BE2C (cell line): ENCODE measurements around the gene GINS3.

Experiments
- DNase-seq: peaks from one replicate; pipeline ENCODE4 v3.0.0-alpha.2; 2020
- H3K27me3 ChIP-seq: fragments of 250-450 bp; sonication (Bioruptor Pico); 2 replicates; pipeline ENCODE4 v1.5.1; 2020; ENCODE audit warnings: mild to moderate bottlenecking
- H3K36me3 ChIP-seq: fragments of 250-450 bp; sonication (Bioruptor Pico); 2 replicates; pipeline ENCODE4 v1.5.1; 2020; ENCODE audit warnings: mild to moderate bottlenecking
- H3K4me1 ChIP-seq: fragments of 250-450 bp; sonication (Bioruptor Pico); 2 replicates; pipeline ENCODE4 v1.5.1; 2020
- H3K4me3 ChIP-seq: 2 replicates; pipeline ENCODE4 v1.5.1; 2011; ENCODE audit warnings: low read depth, low read length
- H3K9me3 ChIP-seq: fragments of 250-450 bp; sonication (Bioruptor Pico); 2 replicates; pipeline ENCODE4 v1.5.1; 2020
- TF ChIP-seq, protein P1 (sequence below): IDR thresholded peaks from 2 replicates; pipeline ENCODE4 v1.5.1; 2012; ENCODE audit warnings: mild to moderate bottlenecking, low read depth, low read length

Gene GINS3

DNA sequence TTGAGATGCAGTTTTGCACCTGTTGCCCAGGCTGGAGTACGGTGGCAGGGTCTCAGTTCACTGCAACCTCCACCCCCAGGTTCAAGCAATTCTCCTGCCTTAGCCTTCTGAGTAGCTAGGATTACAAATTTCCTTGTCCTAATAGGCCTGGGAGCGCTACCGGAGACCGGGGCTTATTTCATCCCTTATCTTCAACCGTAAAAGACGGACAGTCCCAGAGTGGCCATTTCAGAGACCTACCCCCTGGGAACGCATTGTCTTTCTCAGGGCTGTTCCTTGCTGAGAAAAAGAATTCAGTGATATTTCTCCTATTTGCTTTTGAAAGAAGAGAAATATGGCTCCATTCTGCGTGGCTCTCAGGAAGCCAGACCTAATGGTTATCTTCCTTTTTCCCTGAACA is 39.6 kb upstream of the GINS3 start:
- Histone ChIP-seq H3K36me3 (no peaks in the 10 kb centered on the region), H3K4me3 (no peak overlapping the region), H3K9me3 (no peaks in the 10 kb centered on the region), H3K27me3 (no peaks in the 10 kb centered on the region), H3K4me1 (peaks cover 9% of the 10 kb centered on the region)
- TF ChIP-seq, protein P1, sequence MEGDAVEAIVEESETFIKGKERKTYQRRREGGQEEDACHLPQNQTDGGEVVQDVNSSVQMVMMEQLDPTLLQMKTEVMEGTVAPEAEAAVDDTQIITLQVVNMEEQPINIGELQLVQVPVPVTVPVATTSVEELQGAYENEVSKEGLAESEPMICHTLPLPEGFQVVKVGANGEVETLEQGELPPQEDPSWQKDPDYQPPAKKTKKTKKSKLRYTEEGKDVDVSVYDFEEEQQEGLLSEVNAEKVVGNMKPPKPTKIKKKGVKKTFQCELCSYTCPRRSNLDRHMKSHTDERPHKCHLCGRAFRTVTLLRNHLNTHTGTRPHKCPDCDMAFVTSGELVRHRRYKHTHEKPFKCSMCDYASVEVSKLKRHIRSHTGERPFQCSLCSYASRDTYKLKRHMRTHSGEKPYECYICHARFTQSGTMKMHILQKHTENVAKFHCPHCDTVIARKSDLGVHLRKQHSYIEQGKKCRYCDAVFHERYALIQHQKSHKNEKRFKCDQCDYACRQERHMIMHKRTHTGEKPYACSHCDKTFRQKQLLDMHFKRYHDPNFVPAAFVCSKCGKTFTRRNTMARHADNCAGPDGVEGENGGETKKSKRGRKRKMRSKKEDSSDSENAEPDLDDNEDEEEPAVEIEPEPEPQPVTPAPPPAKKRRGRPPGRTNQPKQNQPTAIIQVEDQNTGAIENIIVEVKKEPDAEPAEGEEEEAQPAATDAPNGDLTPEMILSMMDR, result no peak
- DNase-seq, result no peak

DNA sequence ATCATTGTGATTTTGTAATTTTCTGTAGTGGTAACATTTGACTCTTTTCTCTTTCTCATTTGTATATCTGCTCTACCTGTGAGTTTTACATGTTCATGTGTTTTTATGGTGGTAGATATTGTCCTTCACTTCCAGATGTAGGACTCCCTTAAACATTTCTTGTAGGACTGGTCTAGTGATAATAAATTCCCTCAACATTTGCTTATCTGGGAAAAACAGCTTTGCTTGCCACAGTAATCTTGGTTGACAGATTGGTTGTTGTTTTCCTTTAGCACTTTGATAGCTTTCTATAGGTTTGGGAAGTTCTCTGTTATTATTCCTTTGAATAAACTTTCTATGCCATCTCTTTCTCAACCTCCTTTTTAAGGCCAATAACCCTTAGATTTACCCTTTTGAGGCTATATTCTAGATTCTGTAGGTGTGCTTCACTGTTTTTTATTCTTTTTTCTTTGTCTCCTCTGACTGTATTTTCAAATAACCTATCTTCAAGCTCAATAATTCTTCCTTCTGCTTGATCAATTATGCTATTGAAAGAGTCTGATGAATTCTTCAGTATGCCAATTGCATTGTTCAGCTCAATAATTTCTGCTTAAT is 32.1 kb upstream of the GINS3 start:
- Histone ChIP-seq H3K9me3 (no peaks in the 10 kb centered on the region; the same call in 1 of the 2 replicates), H3K4me1 (no peaks in the 10 kb centered on the region), H3K27me3 (no peaks in the 10 kb centered on the region), H3K4me3 (no peak overlapping the region), H3K36me3 (no peaks in the 10 kb centered on the region)
- no peak for DNase-seq
- TF ChIP-seq, protein P1, result no peak

DNA sequence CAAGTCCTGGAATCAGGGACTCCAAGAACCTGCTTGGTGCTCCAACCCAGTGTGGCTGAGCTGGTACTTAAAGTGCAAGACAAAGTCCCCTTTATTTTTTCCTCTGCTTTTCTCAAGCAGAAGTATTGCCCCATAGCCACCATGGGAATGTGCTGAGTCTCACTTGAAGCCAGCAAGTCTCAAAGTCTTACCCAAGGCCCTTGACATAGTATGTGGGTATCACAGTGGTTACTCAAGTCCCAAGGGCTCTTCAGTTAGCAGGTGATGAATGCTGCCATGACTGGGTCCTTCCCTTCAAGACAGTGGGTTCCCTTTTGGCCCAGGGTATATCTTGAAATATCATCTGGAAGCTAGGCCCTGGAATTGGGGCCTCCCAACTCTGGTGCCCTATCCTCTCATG is 30.5 kb upstream of the GINS3 start:
- no peaks in the 10 kb centered on the region for H3K4me1 ChIP-seq
- H3K9me3 ChIP-seq, result no peaks in the 10 kb centered on the region; the same call in 1 of the 2 replicates
- H3K36me3 ChIP-seq, result no peaks in the 10 kb centered on the region
- TF ChIP-seq, protein P1, result no peak
- H3K27me3 ChIP-seq, result no peaks in the 10 kb centered on the region
- no peak for DNase-seq
- no peak overlapping the region for H3K4me3 ChIP-seq

DNA sequence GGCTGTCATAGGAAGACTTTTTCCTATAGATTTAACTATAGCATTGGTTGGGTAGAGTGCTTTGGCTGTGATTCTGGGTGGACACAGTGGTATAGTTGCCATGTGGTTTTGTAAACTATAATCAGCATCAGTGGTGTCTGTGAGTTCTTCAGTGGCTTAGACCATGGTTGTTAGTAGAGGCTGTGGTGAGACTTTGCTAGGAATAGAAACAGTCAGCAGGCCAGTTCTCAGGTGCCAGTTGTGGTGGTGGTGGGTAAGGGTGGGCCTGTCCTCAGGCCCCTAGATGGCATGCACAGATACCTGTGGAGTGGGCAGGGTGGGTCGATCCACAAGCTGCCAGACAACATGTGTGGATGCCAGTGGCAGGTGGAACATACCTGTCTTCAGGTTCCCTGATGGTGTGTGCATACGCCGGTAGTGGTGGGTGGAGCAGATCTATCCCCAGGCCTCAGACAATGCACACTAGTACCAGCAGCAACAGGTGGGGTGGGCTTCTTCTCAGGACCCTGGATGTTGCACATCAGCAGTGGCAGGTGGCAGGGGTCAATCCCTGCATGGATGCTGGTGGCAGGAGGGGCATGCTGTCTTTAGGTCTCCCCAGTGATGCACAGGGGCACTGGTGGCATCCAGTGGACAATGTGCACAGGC is 28.4 kb upstream of the GINS3 start:
- H3K9me3 ChIP-seq, result no peaks in the 10 kb centered on the region; the same call in 1 of the 2 replicates
- H3K4me3 ChIP-seq, result no peak overlapping the region
- H3K27me3 ChIP-seq, result no peaks in the 10 kb centered on the region
- TF ChIP-seq, protein P1, result no peak
- no peaks in the 10 kb centered on the region; the same call in 1 of the 2 replicates for H3K4me1 ChIP-seq
- no peak for DNase-seq
- H3K36me3 ChIP-seq, result no peaks in the 10 kb centered on the region

DNA sequence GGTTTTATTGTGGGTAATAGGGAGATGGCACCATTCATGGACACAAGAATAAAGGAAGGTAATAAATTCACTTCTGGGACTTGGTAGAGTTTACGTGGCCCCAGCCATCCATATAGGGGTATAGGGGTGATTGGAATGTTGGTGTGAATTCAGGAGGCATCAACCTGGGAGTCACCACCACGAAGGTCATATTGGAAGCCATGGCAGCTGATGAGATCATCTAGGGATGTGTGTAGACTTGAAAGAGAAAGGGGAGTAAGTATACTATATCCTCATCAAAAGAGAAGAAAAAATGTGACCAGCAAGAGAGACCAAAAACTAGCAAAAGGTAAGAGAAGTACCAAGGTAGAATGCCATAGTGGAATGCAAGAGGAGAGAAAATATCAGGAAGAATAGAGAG is 26.6 kb upstream of the GINS3 start:
- Histone ChIP-seq H3K4me1 (no peaks in the 10 kb centered on the region; the same call in 1 of the 2 replicates), H3K4me3 (no peak overlapping the region), H3K27me3 (no peaks in the 10 kb centered on the region), H3K36me3 (no peaks in the 10 kb centered on the region), H3K9me3 (no peaks in the 10 kb centered on the region)
- TF ChIP-seq, protein P1, result no peak
- DNase-seq, result no peak

DNA sequence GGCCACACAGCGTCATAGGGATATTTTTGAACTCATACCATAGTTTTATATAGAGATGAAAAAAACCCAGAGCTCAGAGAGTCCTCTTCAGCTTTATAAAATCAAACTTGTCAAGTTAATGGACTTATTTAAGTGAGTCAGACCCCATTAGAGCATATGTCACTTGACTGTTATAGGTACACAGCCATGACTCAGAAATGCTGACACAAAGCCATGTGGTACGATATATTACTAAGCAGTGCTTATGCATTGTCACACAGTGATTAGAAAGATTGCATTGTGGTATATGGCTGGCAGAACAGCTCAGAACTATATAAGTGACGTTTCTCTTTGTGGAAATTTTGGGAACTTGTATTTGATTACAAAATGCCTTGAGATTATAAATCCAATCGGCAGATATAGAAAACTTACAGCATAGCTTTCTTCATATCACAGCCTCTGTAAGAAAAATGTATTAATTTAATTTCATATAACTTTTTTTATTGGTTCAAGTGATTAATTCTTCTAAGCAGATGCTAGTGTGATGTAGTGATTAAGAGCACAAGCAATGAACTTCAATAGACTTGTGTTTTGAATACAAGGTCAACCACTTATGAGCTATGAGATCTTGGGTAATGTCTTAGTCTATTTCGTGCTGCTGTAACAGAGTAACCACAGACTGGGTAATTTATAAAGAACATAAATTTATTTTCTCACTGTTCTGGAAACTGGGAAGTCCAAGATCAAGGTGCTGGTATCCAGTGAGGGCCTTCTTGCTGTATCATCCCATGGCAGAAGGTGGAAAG is 25.8 kb upstream of the GINS3 start:
- peak; percentile 19 for DNase-seq
- TF ChIP-seq, protein P1, result no peak
- no peaks in the 10 kb centered on the region; the same call in 1 of the 2 replicates for H3K4me1 ChIP-seq
- H3K27me3 ChIP-seq, result no peaks in the 10 kb centered on the region
- no peaks in the 10 kb centered on the region for H3K36me3 ChIP-seq
- H3K9me3 ChIP-seq, result no peaks in the 10 kb centered on the region
- H3K4me3 ChIP-seq, result no peak overlapping the region
